NT2/D1 (cell line): ENCODE data around the gene IAPP.
"Not testable (repeated sequence)": the region's sequence is repeated elsewhere in the genome, so short reads cannot be mapped to it uniquely, and the experiment has no call there.

Experiments
- SUZ12 ChIP-seq: IDR thresholded peaks from 2 replicates; pipeline ENCODE4 v1.6.1; 2011; ENCODE audit not compliant: insufficient read length, insufficient read depth; ENCODE audit errors: extremely low read depth
- ZNF274 ChIP-seq: IDR thresholded peaks from 2 replicates; pipeline ENCODE4 v1.6.1; 2011; ENCODE audit warnings: mild to moderate bottlenecking, low read depth, low read length

DNA sequence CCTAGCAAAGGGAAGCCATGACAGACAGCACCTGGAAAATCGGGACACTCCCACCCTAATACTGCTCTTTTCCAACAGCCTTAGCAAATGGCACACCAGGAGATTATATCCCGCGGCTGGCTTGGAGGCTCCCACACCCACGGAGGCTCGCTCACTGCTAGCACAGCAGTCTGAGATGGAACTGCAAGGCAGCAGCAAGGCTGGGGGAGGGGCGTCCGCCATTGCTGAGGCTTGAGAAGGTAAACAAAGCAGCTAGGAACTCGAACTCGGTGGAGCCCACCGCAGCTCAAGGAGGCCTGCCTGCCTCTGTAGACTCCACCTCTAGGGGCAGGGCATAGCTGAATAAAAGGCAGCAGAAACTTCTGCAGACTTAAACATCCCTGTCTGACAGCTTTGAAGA is 12.1 kb upstream of the IAPP start:
- TF ChIP-seq SUZ12, ZNF274: not testable (repeated sequence)
